GM12875 (cell line): ENCODE data around the gene SERINC5.
"Not testable (repeated sequence)": the region's sequence is repeated elsewhere in the genome, so short reads cannot be mapped to it uniquely, and the experiment has no call there.

Source experiments
- H3K4me3 ChIP-seq: one replicate; pipeline ENCODE4 v1.5.1; 2011; ENCODE audit warnings: low read depth, low read length, control low read depth
- TF ChIP-seq, protein P1 (sequence below): IDR thresholded peaks from 2 replicates; pipeline ENCODE4 v1.5.1; 2011; ENCODE audit warnings: low read depth, mild to moderate bottlenecking, control low read depth, inconsistent platforms, low read length, moderate library complexity, borderline replicate concordance; ENCODE audit not compliant: insufficient read depth

The SERINC5 gene

GRCh38 chr5:80139466-80139972 lies 116.3 kb downstream of the SERINC5 start:
- no peak overlapping the region for H3K4me3 ChIP-seq
- TF ChIP-seq, protein P1, sequence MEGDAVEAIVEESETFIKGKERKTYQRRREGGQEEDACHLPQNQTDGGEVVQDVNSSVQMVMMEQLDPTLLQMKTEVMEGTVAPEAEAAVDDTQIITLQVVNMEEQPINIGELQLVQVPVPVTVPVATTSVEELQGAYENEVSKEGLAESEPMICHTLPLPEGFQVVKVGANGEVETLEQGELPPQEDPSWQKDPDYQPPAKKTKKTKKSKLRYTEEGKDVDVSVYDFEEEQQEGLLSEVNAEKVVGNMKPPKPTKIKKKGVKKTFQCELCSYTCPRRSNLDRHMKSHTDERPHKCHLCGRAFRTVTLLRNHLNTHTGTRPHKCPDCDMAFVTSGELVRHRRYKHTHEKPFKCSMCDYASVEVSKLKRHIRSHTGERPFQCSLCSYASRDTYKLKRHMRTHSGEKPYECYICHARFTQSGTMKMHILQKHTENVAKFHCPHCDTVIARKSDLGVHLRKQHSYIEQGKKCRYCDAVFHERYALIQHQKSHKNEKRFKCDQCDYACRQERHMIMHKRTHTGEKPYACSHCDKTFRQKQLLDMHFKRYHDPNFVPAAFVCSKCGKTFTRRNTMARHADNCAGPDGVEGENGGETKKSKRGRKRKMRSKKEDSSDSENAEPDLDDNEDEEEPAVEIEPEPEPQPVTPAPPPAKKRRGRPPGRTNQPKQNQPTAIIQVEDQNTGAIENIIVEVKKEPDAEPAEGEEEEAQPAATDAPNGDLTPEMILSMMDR = no peak

GRCh38 chr5:80138486-80138885 lies 117.4 kb downstream of the SERINC5 start:
- no peak overlapping the region for H3K4me3 ChIP-seq
- TF ChIP-seq, protein P1 = no peak

DNA sequence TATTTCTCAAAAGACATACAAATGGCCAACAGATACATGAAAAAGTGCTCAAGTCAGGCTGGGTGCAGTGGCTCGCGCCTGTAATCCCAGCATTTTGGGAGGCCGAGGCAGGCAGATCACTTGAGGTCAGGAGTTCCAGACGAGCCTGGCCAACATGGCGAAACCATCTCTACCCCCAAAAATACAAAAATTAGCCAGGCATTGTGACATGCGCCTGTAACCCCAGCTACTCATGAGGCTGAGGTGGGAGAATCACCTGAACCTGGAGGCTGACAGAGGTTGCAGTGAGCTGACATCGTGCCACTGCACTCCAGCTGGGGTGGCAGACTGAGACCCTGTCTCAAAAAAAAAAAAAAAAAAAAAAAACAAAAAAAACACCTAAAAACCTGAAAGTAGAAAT lies 119.0 kb downstream of the SERINC5 start:
- not testable (repeated sequence) for H3K4me3 ChIP-seq

- TF ChIP-seq, protein P1 = no peak
- no peak overlapping the region for H3K4me3 ChIP-seq
Observed at GRCh38 chr5:80134876-80135275, 121.0 kb downstream of the SERINC5 start.

- TF ChIP-seq, protein P1 = no peak
- H3K4me3 ChIP-seq = no peak overlapping the region
Observed at GRCh38 chr5:80129146-80129545, 126.7 kb downstream of the SERINC5 start.

DNA sequence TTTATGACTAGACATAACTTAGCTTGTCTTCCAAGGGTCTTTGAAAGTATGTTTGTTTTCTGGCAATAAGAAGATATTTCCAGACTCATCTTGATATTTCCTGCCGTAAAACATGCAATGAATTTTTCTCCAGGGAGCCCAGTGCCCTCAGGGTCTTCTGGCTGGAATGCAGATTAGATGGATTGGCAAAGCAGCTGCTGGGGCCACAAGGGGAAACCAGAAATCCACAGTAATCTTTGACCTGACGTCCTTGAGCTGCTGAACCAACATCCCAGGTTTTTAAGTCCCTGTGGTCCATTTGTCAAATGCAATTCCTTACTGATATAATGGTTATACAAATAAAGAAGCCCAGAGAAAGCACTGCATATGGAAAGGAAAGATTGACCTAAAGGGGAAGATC lies 127.7 kb downstream of the SERINC5 start:
- TF ChIP-seq, protein P1 = no peak
- H3K4me3 ChIP-seq = no peak overlapping the region

DNA sequence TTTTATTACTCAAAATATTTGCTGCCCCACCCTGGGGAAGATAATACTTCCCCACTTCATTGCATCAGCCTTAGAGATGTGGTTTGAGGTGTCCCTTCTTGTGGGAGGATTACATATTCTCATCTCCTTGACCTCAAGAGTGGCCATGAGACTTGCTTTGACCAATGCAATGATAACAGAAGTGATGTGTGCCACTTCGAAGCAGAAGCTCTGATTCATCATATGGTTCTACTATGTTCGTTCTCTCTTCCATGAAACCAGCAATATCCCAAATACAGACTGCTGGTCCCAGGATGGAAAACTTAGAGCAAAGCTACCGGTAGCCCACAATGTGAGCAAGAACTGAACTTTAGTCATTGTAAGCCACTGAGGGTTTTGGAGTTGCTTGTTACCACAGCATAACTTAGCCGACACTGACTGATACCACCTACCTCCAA lies 128.7 kb downstream of the SERINC5 start:
- TF ChIP-seq, protein P1 = no peak
- no peak overlapping the region for H3K4me3 ChIP-seq
